MCF 10A (cell line): ENCODE results near the gene ARSI. TPM values are rescaled to one million over a fixed set of nuclear protein-coding genes. Genes with fewer than 3 reads are reported as not detected.

Experiments used
- BruUV-seq: library from RNA; stranded (reverse); fragments of 400-500 nt; replicated peaks from 2 replicates; lab custom pipeline; 2021; lab: Mats Ljungman, UMichigan
- CTCF ChIA-PET: fragments of 300-600 bp; sonication (Branson Sonifier 250); formaldehyde crosslinking; extraction: SDS; loops from one replicate; lab custom pipeline; 2021; ENCODE audit warnings: antibody characterized with exemption, inconsistent platforms; lab: Yijun Ruan, JAX
- POLR2A ChIA-PET: fragments of 300-600, 350-650 bp; sonication (Branson Sonifier 250); formaldehyde crosslinking; extraction: SDS; loops from one replicate; lab custom pipeline; 2020; ENCODE audit warnings: antibody characterized with exemption, inconsistent platforms; lab: Yijun Ruan, JAX
- DNase-seq: peaks from one replicate; pipeline ENCODE4 v3.0.0-alpha.2; 2018; ENCODE audit not compliant: unreplicated experiment
- H3K27ac Mint-ChIP-seq: one replicate; pipeline ENCODE4 v1.8.0; 2022; ENCODE audit warnings: mild to moderate bottlenecking, low read depth, mixed read lengths; ENCODE audit not compliant: unreplicated experiment
- H3K27me3 Mint-ChIP-seq: one replicate; pipeline ENCODE4 v1.8.0; 2022; ENCODE audit warnings: mixed read lengths; ENCODE audit not compliant: insufficient read depth, unreplicated experiment
- H3K36me3 Mint-ChIP-seq: one replicate; pipeline ENCODE4 v1.8.0; 2022; ENCODE audit warnings: mild to moderate bottlenecking, moderate library complexity, mixed read lengths; ENCODE audit not compliant: insufficient read depth, unreplicated experiment
- H3K4me1 Mint-ChIP-seq: one replicate; pipeline ENCODE4 v1.8.0; 2022; ENCODE audit warnings: mixed read lengths; ENCODE audit not compliant: insufficient read depth, unreplicated experiment
- H3K4me3 Mint-ChIP-seq: one replicate; pipeline ENCODE4 v1.8.0; 2022; ENCODE audit warnings: mild to moderate bottlenecking, moderate library complexity, mixed read lengths; ENCODE audit not compliant: unreplicated experiment
- H3K9me3 Mint-ChIP-seq: one replicate; pipeline ENCODE4 v1.8.0; 2022; ENCODE audit warnings: mixed read lengths; ENCODE audit not compliant: unreplicated experiment
- CTCF ChIP-seq: fragments of 200-600 bp; IDR thresholded peaks from one replicate; pipeline ENCODE4 v1.8.0; 2022; ENCODE audit warnings: antibody characterized with exemption, mild to moderate bottlenecking; ENCODE audit not compliant: unreplicated experiment
- intact Hi-C: fragments of 100-400 bp; cut with micrococcal nuclease; formaldehyde crosslinking; loops from 2 replicates; pipeline ENCODE4 v1.14.1; 2022
- total RNA-seq: library from RNA; stranded (reverse); gene quantifications from 2 replicates; pipeline ENCODE4 v1.2.3, GENCODE V29; 2022

The ARSI gene
- total RNA-seq, 1 experiment from 2014 or later: 0.19 TPM

- BruUV-seq: no TSS peak
These were observed 12.9 kb downstream of the ARSI start, which contains the start of gene CAMK2A for GRCh38 chr5:150289551-150290390. Gene CAMK2A (minus strand): TSS chr5:150289773. CDS start chr5:150289625, 148 bp downstream.

GRCh38 chr5:150288791-150289190 lies 13.9 kb downstream of the ARSI start:
- H3K27me3 Mint-ChIP-seq: no peaks in the 10 kb centered on the region
- H3K36me3 Mint-ChIP-seq: peaks cover 11% of the 10 kb centered on the region
- DNase-seq: no peak
- no peaks in the 10 kb centered on the region for H3K4me1 Mint-ChIP-seq
- CTCF ChIA-PET: interaction anchor here (0.6 to 1.7 kb wide), 5 partner anchors 9 to 1020 kb away, joined by 3 to 4 read pairs (median 4); no protein-coding TSS in a partner anchor
- BruUV-seq: no TSS peak
- intact Hi-C loops: no loop called here
- H3K27ac Mint-ChIP-seq: no peak overlapping the region
- POLR2A ChIA-PET: no interaction called here
- TF ChIP-seq CTCF: no peak
- H3K4me3 Mint-ChIP-seq: no peak overlapping the region
- no peaks in the 10 kb centered on the region for H3K9me3 Mint-ChIP-seq

More at GRCh38 chr5:150289551-150290390, 12.9 kb downstream of the ARSI start, which contains the start of gene CAMK2A:
- Mint-ChIP-seq H3K9me3 (no peaks in the 10 kb centered on the region), H3K4me1 (peaks cover 2% of the 10 kb centered on the region), H3K36me3 (peaks cover 13% of the 10 kb centered on the region), H3K27me3 (no peaks in the 10 kb centered on the region), H3K4me3 (no peak within 1 kb of the TSS), H3K27ac (no peak within 1 kb of the TSS)
- no peak for DNase-seq
- ChIA-PET POLR2A (no interaction called here), CTCF (interaction anchor here (0.6 to 1.7 kb wide), 6 partner anchors 8 to 1021 kb away, joined by 3 to 4 read pairs (median 4); no protein-coding TSS in a partner anchor)
- TF ChIP-seq CTCF: no peak
- intact Hi-C loops: no loop called here

- H3K9me3 Mint-ChIP-seq: no peaks in the 10 kb centered on the region
- H3K4me3 Mint-ChIP-seq: no peak overlapping the region
- no peaks in the 10 kb centered on the region for H3K4me1 Mint-ChIP-seq
- no peaks in the 10 kb centered on the region for H3K27me3 Mint-ChIP-seq
- no peak for DNase-seq
- H3K36me3 Mint-ChIP-seq: peaks cover 7% of the 10 kb centered on the region
- CTCF ChIA-PET: interaction anchor here (0.7 to 1.7 kb wide), 4 partner anchors 11 to 62 kb away, joined by 3 to 5 read pairs (median 4); no protein-coding TSS in a partner anchor
- intact Hi-C loops: no loop called here
- POLR2A ChIA-PET: no interaction called here
- BruUV-seq: no TSS peak
- H3K27ac Mint-ChIP-seq: no peak overlapping the region
- no peak for TF ChIP-seq CTCF
These were observed 14.3 kb downstream of the ARSI start for GRCh38 chr5:150288361-150288760.

GRCh38 chr5:150286820-150287219 lies 15.9 kb downstream of the ARSI start:
- Mint-ChIP-seq H3K36me3 (peaks cover 6% of the 10 kb centered on the region), H3K9me3 (no peaks in the 10 kb centered on the region), H3K27ac (no peak overlapping the region), H3K4me3 (no peak overlapping the region), H3K27me3 (no peaks in the 10 kb centered on the region), H3K4me1 (no peaks in the 10 kb centered on the region)
- no TSS peak for BruUV-seq
- peak; percentile 31 for TF ChIP-seq CTCF
- intact Hi-C loops: no loop called here
- CTCF ChIA-PET: interaction anchor here (0.6 to 0.7 kb wide), 2 partner anchors 10 to 153 kb away, joined by 3 read pairs; no protein-coding TSS in a partner anchor
- POLR2A ChIA-PET: no interaction called here
- no peak for DNase-seq
